Measurements from ENCODE around the gene TAT.

TAT gene

DNA sequence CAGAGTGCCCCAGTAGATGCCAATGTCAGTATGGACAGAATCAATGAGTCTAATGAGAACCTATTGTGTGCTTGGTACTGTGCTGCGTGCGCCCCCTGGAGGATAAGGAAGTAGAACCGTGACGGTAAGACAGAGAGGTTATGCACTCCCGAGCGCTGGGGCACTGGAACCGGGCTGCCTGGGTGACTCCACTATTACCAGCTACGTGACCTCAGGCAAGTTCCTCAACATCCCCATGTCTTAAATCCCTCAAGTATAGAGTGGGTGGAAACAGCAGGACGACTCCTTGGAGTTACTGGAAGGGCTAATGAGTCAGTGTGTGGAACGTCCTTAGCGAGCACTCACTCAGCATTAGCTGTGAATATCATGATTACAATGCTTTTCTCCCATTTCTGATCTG is 34.5 kb downstream of the TAT start:
- no peak for TF ChIP-seq EZH2phosphoT487 (IDR thresholded peaks at IDR 0.05; ENCODE audit: low read length)
- TF ChIP-seq, protein P1, sequence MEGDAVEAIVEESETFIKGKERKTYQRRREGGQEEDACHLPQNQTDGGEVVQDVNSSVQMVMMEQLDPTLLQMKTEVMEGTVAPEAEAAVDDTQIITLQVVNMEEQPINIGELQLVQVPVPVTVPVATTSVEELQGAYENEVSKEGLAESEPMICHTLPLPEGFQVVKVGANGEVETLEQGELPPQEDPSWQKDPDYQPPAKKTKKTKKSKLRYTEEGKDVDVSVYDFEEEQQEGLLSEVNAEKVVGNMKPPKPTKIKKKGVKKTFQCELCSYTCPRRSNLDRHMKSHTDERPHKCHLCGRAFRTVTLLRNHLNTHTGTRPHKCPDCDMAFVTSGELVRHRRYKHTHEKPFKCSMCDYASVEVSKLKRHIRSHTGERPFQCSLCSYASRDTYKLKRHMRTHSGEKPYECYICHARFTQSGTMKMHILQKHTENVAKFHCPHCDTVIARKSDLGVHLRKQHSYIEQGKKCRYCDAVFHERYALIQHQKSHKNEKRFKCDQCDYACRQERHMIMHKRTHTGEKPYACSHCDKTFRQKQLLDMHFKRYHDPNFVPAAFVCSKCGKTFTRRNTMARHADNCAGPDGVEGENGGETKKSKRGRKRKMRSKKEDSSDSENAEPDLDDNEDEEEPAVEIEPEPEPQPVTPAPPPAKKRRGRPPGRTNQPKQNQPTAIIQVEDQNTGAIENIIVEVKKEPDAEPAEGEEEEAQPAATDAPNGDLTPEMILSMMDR (IDR thresholded peaks at IDR 0.05; ENCODE audit: low read length), result peak; percentile 69
- H3K9me2 ChIP-seq (replicated peaks; ENCODE audit: insufficient read depth, low read length), result no peaks in the 10 kb centered on the region
- H3K27ac ChIP-seq (ENCODE audit: low read length), result no peak overlapping the region
- no peak overlapping the region for H3K9ac ChIP-seq (ENCODE audit: low read length)
- no peaks in the 10 kb centered on the region for H4K20me1 ChIP-seq (ENCODE audit: insufficient read depth, low read length)
- H3K36me3 ChIP-seq (replicated peaks; ENCODE audit: insufficient read depth, low read length), result no peaks in the 10 kb centered on the region
- no peak overlapping the region for H3K4me3 ChIP-seq (ENCODE audit: low read length)
- H3F3A ChIP-seq (ENCODE audit: insufficient read depth, low read length), result no peaks in the 10 kb centered on the region
- H3K4me2 ChIP-seq (ENCODE audit: low read depth, low read length), result no peak overlapping the region
- no peak overlapping the region for H2AFZ ChIP-seq (ENCODE audit: low read length)
- no peaks in the 10 kb centered on the region for H3K9me3 ChIP-seq (replicated peaks; ENCODE audit: insufficient read depth, low read length)
- no peaks in the 10 kb centered on the region for H3K4me1 ChIP-seq (ENCODE audit: low read length)
- H3K27me3 ChIP-seq (replicated peaks; ENCODE audit: insufficient read depth, low read length), result no peaks in the 10 kb centered on the region
- peak; percentile 25 for DNase-seq
- H3K79me2 ChIP-seq (ENCODE audit: low read length), result no peaks in the 10 kb centered on the region

DNA sequence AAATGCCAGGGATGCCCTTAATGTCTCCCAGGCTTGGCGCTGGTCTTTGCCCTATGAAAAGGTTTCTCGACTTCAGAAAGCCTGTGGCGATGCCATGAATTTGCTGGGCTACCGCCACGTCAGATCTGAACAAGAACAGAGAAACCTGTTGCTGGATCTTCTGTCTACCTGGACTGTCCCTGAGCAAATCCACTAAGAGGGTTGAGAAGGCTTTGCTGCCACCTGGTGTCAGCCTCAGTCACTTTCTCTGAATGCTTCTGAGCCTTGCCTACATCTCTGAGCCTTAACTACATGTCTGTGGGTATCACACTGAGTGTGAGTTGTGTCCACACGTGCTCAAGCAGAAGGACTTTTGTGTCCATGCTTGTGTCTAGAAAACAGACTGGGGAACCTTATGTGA is 39.2 kb downstream of the TAT start:
- H3K4me2 ChIP-seq (ENCODE audit: low read depth, low read length), result no peak overlapping the region
- H3K4me3 ChIP-seq (ENCODE audit: low read length), result no peak overlapping the region
- H4K20me1 ChIP-seq (ENCODE audit: insufficient read depth, low read length), result no peaks in the 10 kb centered on the region
- TF ChIP-seq EZH2phosphoT487 (IDR thresholded peaks at IDR 0.05; ENCODE audit: low read length), result no peak
- TF ChIP-seq, protein P1 (IDR thresholded peaks at IDR 0.05; ENCODE audit: low read length), result peak; percentile 74
- H3K79me2 ChIP-seq (ENCODE audit: low read length), result no peaks in the 10 kb centered on the region
- H3F3A ChIP-seq (ENCODE audit: insufficient read depth, low read length), result no peaks in the 10 kb centered on the region
- H2AFZ ChIP-seq (ENCODE audit: low read length), result no peak overlapping the region
- H3K9ac ChIP-seq (ENCODE audit: low read length), result no peak overlapping the region
- no peaks in the 10 kb centered on the region for H3K9me3 ChIP-seq (replicated peaks; ENCODE audit: insufficient read depth, low read length)
- H3K9me2 ChIP-seq (replicated peaks; ENCODE audit: insufficient read depth, low read length), result no peaks in the 10 kb centered on the region
- no peaks in the 10 kb centered on the region for H3K27me3 ChIP-seq (replicated peaks; ENCODE audit: insufficient read depth, low read length)
- H3K27ac ChIP-seq (ENCODE audit: low read length), result no peak overlapping the region
- DNase-seq, result peak; percentile 61
- no peaks in the 10 kb centered on the region for H3K4me1 ChIP-seq (ENCODE audit: low read length)
- H3K36me3 ChIP-seq (replicated peaks; ENCODE audit: insufficient read depth, low read length), result no peaks in the 10 kb centered on the region

DNA sequence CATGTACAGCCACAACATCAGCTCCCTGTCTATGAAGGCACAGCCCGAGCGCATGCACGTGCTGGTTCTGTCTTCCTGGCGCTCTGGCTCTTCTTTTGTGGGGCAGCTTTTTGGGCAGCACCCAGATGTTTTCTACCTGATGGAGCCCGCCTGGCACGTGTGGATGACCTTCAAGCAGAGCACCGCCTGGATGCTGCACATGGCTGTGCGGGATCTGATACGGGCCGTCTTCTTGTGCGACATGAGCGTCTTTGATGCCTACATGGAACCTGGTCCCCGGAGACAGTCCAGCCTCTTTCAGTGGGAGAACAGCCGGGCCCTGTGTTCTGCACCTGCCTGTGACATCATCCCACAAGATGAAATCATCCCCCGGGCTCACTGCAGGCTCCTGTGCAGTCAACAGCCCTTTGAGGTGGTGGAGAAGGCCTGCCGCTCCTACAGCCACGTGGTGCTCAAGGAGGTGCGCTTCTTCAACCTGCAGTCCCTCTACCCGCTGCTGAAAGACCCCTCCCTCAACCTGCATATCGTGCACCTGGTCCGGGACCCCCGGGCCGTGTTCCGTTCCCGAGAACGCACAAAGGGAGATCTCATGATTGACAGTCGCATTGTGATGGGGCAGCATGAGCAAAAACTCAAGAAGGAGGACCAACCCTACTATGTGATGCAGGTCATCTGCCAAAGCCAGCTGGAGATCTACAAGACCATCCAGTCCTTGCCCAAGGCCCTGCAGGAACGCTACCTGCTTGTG is 40.0 kb downstream of the TAT start:
- H3K9me2 ChIP-seq (replicated peaks; ENCODE audit: insufficient read depth, low read length), result no peaks in the 10 kb centered on the region
- DNase-seq, result no peak
- no peaks in the 10 kb centered on the region for H4K20me1 ChIP-seq (ENCODE audit: insufficient read depth, low read length)
- H3K9me3 ChIP-seq (replicated peaks; ENCODE audit: insufficient read depth, low read length), result no peaks in the 10 kb centered on the region
- no peaks in the 10 kb centered on the region for H3K36me3 ChIP-seq (replicated peaks; ENCODE audit: insufficient read depth, low read length)
- no peak overlapping the region for H3K9ac ChIP-seq (ENCODE audit: low read length)
- no peak overlapping the region for H3K27ac ChIP-seq (ENCODE audit: low read length)
- no peak overlapping the region for H2AFZ ChIP-seq (ENCODE audit: low read length)
- no peak overlapping the region for H3K4me2 ChIP-seq (ENCODE audit: low read depth, low read length)
- TF ChIP-seq, protein P1 (IDR thresholded peaks at IDR 0.05; ENCODE audit: low read length), result no peak
- TF ChIP-seq EZH2phosphoT487 (IDR thresholded peaks at IDR 0.05; ENCODE audit: low read length) (no peak), EZH2 (optimal IDR thresholded peaks at IDR 0.05; ENCODE audit: low read depth, low read length) (no peak)
- H3K79me2 ChIP-seq (ENCODE audit: low read length), result no peaks in the 10 kb centered on the region
- H3K4me3 ChIP-seq (ENCODE audit: low read length), result no peak overlapping the region
- no peaks in the 10 kb centered on the region for H3F3A ChIP-seq (ENCODE audit: insufficient read depth, low read length)
- H3K4me1 ChIP-seq (ENCODE audit: low read length), result no peaks in the 10 kb centered on the region
- no peaks in the 10 kb centered on the region for H3K27me3 ChIP-seq (replicated peaks; ENCODE audit: insufficient read depth, low read length)

Measured in MM.1S (cell line).